ENCODE measurements around the gene PARP8. TPM values are rescaled to one million over a fixed set of nuclear protein-coding genes. Genes with fewer than 3 reads are reported as not detected.

The PARP8 gene
- total RNA-seq, 2 donors from 2014 or later = 3.9 to 6.6 TPM

GRCh38 chr5:50653946-50654345, 12.5 kb upstream of the PARP8 start:
- Histone ChIP-seq H3K9me3 (no peaks in the 10 kb centered on the region), H3K27ac (no peak overlapping the region), H3K36me3 (no peaks in the 10 kb centered on the region), H3K27me3 (no peaks in the 10 kb centered on the region), H3K4me3 (no peak overlapping the region), H3K4me1 (no peaks in the 10 kb centered on the region)
- TF ChIP-seq CTCF (IDR thresholded peaks at IDR 0.05) = no peak
- no peak for DNase-seq (ENCODE audit: low spot score)

GRCh38 chr5:50655067-50655809, 11.2 kb upstream of the PARP8 start:
- Histone ChIP-seq H3K4me3 (no peak overlapping the region), H3K27me3 (no peaks in the 10 kb centered on the region)
- TF ChIP-seq CTCF (IDR thresholded peaks at IDR 0.05) = no peak

GRCh38 chr5:50655810-50656205, 10.6 kb upstream of the PARP8 start:
- DNase-seq (ENCODE audit: low spot score) = no peak
- no peaks in the 10 kb centered on the region for H3K4me1 ChIP-seq
- H3K27ac ChIP-seq = no peak overlapping the region
- no peaks in the 10 kb centered on the region for H3K27me3 ChIP-seq
- H3K4me3 ChIP-seq = no peak overlapping the region
- H3K9me3 ChIP-seq = no peaks in the 10 kb centered on the region
- no peaks in the 10 kb centered on the region for H3K36me3 ChIP-seq
- TF ChIP-seq CTCF (IDR thresholded peaks at IDR 0.05) = no peak

More at GRCh38 chr5:50655067-50655809, 11.2 kb upstream of the PARP8 start:
- Histone ChIP-seq H3K9me3 (no peaks in the 10 kb centered on the region), H3K27ac (no peak overlapping the region), H3K4me1 (no peaks in the 10 kb centered on the region), H3K36me3 (no peaks in the 10 kb centered on the region)
- DNase-seq (ENCODE audit: low spot score) = no peak

GRCh38 chr5:50657044-50657443, 9.4 kb upstream of the PARP8 start:
- TF ChIP-seq CTCF (IDR thresholded peaks at IDR 0.05) = no peak
- Histone ChIP-seq H3K4me3 (no peak overlapping the region), H3K4me1 (no peaks in the 10 kb centered on the region), H3K27me3 (no peaks in the 10 kb centered on the region), H3K9me3 (no peaks in the 10 kb centered on the region), H3K27ac (no peak overlapping the region), H3K36me3 (no peaks in the 10 kb centered on the region)
- DNase-seq (ENCODE audit: low spot score) = no peak

- H3K27me3 ChIP-seq = no peaks in the 10 kb centered on the region
- DNase-seq (ENCODE audit: low spot score) = no peak
- TF ChIP-seq CTCF (IDR thresholded peaks at IDR 0.05) = no peak
- no peaks in the 10 kb centered on the region for H3K4me1 ChIP-seq
- H3K27ac ChIP-seq = no peak overlapping the region
- H3K4me3 ChIP-seq = no peak overlapping the region
- no peaks in the 10 kb centered on the region for H3K9me3 ChIP-seq
- H3K36me3 ChIP-seq = no peaks in the 10 kb centered on the region
Observed at GRCh38 chr5:50658246-50658645, 8.2 kb upstream of the PARP8 start.

- no peaks in the 10 kb centered on the region for H3K36me3 ChIP-seq
- TF ChIP-seq CTCF (IDR thresholded peaks at IDR 0.05) = no peak
- H3K27ac ChIP-seq = no peak overlapping the region
- no peak overlapping the region for H3K4me3 ChIP-seq
- H3K9me3 ChIP-seq = no peaks in the 10 kb centered on the region
- H3K27me3 ChIP-seq = no peaks in the 10 kb centered on the region
- DNase-seq (ENCODE audit: low spot score) = no peak
- H3K4me1 ChIP-seq = no peaks in the 10 kb centered on the region
Observed at GRCh38 chr5:50663636-50664035, 2.8 kb upstream of the PARP8 start.

All from right atrium auricular region (tissue), 2 donors.